Measurements from ENCODE around the gene ASTE1.

DNA sequence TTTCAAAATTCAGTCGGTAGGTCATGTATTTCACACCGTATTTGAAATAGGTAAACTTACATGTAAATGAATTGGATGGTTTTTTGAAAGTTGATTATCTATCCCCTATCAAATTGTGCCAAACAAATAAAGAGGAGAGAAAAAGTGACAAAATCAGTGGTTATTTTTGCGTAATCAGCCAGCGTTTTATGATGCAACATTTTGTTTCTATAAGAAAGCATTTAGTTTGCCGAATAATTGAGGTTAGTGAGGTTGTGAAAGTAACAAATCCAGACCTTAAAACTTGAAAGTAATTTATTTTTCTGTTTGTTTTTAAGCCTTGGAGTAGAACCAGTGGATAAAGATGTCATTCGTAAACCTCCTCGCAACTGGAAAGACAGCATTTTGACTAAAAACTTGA is 29.3 kb downstream of the ASTE1 start:
- TF ChIP-seq, protein P1, sequence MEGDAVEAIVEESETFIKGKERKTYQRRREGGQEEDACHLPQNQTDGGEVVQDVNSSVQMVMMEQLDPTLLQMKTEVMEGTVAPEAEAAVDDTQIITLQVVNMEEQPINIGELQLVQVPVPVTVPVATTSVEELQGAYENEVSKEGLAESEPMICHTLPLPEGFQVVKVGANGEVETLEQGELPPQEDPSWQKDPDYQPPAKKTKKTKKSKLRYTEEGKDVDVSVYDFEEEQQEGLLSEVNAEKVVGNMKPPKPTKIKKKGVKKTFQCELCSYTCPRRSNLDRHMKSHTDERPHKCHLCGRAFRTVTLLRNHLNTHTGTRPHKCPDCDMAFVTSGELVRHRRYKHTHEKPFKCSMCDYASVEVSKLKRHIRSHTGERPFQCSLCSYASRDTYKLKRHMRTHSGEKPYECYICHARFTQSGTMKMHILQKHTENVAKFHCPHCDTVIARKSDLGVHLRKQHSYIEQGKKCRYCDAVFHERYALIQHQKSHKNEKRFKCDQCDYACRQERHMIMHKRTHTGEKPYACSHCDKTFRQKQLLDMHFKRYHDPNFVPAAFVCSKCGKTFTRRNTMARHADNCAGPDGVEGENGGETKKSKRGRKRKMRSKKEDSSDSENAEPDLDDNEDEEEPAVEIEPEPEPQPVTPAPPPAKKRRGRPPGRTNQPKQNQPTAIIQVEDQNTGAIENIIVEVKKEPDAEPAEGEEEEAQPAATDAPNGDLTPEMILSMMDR (conservative IDR thresholded peaks at IDR 0.05; ENCODE audit: low read depth, low read length), result no peak
- no peak for TF ChIP-seq EZH2 (IDR thresholded peaks at IDR 0.05; ENCODE audit: borderline replicate concordance, low read depth, low read length, poor library complexity, severe bottlenecking)
